GM13976 (cell line): ENCODE measurements around the gene CRYAA.
"Not testable (repeated sequence)": the region's sequence is repeated elsewhere in the genome, so short reads cannot be mapped to it uniquely, and the experiment has no call there.

Experiments used
- DNase-seq: peaks from one replicate; pipeline ENCODE4 v3.0.0; 2012; ENCODE audit warnings: low spot score
- CTCF ChIP-seq: IDR thresholded peaks from 2 replicates; pipeline ENCODE4 v1.5.1; 2012; ENCODE audit warnings: borderline replicate concordance, mild to moderate bottlenecking; ENCODE audit not compliant: insufficient read depth; ENCODE audit errors: extremely low read depth, missing control alignments, control extremely low read depth
- in situ Hi-C: fragments of 300-500 bp; cut with MboI; formaldehyde crosslinking; loops from one replicate; pipeline ENCODE4 v1.12.0; 2022; ENCODE audit warnings: low sequenced_read_pairs, mixed read lengths, inconsistent platforms; ENCODE audit not compliant: unreplicated experiment

The CRYAA gene

GRCh38 chr21:43173930-43174329 lies 5.1 kb downstream of the CRYAA start:
- in situ Hi-C loops, DNase-seq: not testable (repeated sequence)

- in situ Hi-C loops, DNase-seq: not testable (repeated sequence)
Observed at GRCh38 chr21:43174998-43175397, 6.2 kb downstream of the CRYAA start.

- in situ Hi-C loops, DNase-seq: not testable (repeated sequence)
Observed at GRCh38 chr21:43176621-43177020, 7.8 kb downstream of the CRYAA start.

GRCh38 chr21:43177043-43177906 lies 8.5 kb downstream of the CRYAA start:
- in situ Hi-C loops, DNase-seq: not testable (repeated sequence)

GRCh38 chr21:43178175-43178826 lies 9.5 kb downstream of the CRYAA start:
- in situ Hi-C loops, result not testable (repeated sequence)

GRCh38 chr21:43181033-43181432 lies 12.2 kb downstream of the CRYAA start:
- in situ Hi-C loops, DNase-seq: not testable (repeated sequence)

More at GRCh38 chr21:43178175-43178826, 9.5 kb downstream of the CRYAA start:
- not testable (repeated sequence) for DNase-seq

GRCh38 chr21:43187268-43187667 lies 18.5 kb downstream of the CRYAA start:
- in situ Hi-C loops, DNase-seq: not testable (repeated sequence)

GRCh38 chr21:43187715-43188114 lies 18.9 kb downstream of the CRYAA start:
- DNase-seq, result no peak
- no peak for TF ChIP-seq CTCF
- in situ Hi-C loops, result no loop called here

GRCh38 chr21:43188181-43188580 lies 19.4 kb downstream of the CRYAA start:
- no peak for TF ChIP-seq CTCF
- in situ Hi-C loops, result no loop called here
- no peak for DNase-seq

- in situ Hi-C loops, result no loop called here
- no peak for DNase-seq
- no peak for TF ChIP-seq CTCF
Observed at GRCh38 chr21:43188592-43189210, 19.9 kb downstream of the CRYAA start.
